ENCODE data around the gene SMYD3. TPM values are rescaled to one million over a fixed set of nuclear protein-coding genes. Genes with fewer than 3 reads are reported as not detected.
"Not testable (repeated sequence)": the region's sequence is repeated elsewhere in the genome, so short reads cannot be mapped to it uniquely, and the experiment has no call there.

SMYD3 gene
- total RNA-seq, 1 donor, result 45.5 TPM

DNA sequence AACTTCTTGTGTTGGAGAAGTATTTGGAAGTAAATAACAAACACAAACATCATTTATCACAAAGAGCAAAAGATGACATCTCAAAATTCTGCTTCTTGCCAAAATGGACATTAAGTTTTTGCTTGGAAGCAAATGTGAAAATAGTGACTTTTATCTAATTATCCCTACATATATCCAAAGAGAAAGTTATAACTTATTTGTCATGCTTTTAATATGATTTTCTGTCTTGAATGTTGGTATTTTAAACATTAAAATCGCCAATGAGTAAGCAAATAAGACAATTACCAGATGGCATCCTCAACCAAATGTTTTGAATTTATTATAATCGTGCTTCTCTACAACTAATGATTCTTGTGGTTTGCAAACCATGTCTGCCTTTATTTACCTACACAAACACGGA lies 758.0 kb downstream of the SMYD3 start:
- TF ChIP-seq, protein P1, sequence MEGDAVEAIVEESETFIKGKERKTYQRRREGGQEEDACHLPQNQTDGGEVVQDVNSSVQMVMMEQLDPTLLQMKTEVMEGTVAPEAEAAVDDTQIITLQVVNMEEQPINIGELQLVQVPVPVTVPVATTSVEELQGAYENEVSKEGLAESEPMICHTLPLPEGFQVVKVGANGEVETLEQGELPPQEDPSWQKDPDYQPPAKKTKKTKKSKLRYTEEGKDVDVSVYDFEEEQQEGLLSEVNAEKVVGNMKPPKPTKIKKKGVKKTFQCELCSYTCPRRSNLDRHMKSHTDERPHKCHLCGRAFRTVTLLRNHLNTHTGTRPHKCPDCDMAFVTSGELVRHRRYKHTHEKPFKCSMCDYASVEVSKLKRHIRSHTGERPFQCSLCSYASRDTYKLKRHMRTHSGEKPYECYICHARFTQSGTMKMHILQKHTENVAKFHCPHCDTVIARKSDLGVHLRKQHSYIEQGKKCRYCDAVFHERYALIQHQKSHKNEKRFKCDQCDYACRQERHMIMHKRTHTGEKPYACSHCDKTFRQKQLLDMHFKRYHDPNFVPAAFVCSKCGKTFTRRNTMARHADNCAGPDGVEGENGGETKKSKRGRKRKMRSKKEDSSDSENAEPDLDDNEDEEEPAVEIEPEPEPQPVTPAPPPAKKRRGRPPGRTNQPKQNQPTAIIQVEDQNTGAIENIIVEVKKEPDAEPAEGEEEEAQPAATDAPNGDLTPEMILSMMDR (IDR thresholded peaks at IDR 0.05; ENCODE audit: insufficient read depth, low read length), result no peak
- no peak for DNase-seq (ENCODE audit: low read depth)
- no peak overlapping the region for H3K4me3 ChIP-seq (ENCODE audit: low read depth, low read length)

DNA sequence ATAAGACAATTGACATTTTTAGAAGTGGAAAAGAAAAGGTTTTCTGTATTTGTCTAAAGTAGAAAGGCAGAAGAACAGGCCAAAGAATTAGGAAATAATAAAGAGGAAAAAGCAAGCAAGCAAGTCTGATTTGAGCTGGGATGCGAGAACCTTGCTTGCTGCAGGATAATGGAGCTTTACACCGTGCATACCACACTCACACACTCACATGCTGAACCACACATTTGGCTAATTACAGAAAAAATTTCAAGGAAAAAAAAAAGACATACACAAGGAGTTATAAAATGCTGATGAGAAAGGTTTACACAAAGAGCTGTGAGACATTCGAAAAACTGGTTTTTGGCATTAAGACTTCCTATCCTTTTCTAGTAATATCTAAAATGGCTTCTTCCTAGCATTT lies 758.4 kb downstream of the SMYD3 start:
- TF ChIP-seq, protein P1 (IDR thresholded peaks at IDR 0.05; ENCODE audit: insufficient read depth, low read length), result no peak
- no peak overlapping the region for H3K4me3 ChIP-seq (ENCODE audit: low read depth, low read length)
- DNase-seq (ENCODE audit: low read depth), result no peak

DNA sequence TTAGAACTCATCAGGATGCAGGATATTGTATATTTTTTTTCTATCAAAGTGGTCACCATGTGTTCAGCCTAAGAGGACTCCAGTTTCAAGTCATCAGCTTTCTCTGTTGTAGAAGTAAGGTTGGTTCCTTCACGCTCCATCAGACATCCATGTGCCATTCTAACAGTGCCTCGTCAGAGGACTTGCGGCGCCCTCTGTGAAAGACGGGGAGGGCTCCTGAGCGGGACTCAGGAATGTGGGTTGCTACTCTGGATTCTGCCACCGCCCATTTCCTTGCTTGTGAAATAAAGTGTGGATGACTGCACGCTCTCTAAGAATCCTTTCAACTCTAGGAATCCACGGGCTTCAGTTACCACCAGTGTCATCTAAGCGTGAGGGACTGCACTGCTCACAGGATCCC lies 758.8 kb downstream of the SMYD3 start:
- TF ChIP-seq, protein P1 (IDR thresholded peaks at IDR 0.05; ENCODE audit: insufficient read depth, low read length), result no peak
- no peak overlapping the region for H3K4me3 ChIP-seq (ENCODE audit: low read depth, low read length)
- no peak for DNase-seq (ENCODE audit: low read depth)

DNA sequence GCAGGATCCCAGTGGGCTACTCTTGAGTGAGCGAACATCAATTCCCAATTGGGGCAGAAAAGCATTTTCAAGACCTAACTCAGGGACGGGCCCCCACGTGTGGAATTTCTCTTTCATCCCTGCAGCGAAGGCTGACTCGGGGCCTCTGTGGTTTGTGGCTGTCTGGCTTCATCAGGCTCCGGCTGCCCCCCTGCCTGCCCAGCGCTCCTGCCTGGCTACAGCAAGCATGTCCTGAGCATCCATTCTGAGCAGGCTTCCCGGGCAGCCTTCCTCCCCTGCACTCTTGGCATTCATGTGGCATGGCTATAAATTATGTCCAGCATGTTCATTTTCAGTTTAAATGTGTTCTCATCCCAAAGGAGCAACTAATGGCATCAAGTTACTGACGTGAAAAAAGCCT lies 764.2 kb downstream of the SMYD3 start:
- DNase-seq (ENCODE audit: low read depth), result peak; percentile 15
- TF ChIP-seq, protein P1 (IDR thresholded peaks at IDR 0.05; ENCODE audit: insufficient read depth, low read length), result no peak
- no peak overlapping the region for H3K4me3 ChIP-seq (ENCODE audit: low read depth, low read length)

DNA sequence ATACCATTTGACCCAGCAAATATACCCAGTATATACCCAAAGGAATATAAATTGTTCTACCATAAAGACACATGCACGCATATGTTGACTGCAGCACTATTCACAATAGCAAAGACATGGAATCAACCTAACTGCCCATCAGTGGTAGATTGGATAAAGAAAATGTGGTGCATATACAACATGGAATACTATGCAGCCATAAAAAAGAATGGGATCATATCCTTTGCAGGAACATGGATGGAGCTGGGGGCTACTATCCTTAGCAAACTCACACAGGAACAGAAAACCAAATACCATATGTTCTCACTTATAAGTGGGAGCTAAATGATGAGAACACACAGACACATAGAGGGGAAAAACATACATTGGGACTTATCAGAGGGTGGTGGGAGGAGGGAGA lies 766.7 kb downstream of the SMYD3 start:
- not testable (repeated sequence) for H3K4me3 ChIP-seq (ENCODE audit: low read depth, low read length); DNase-seq (ENCODE audit: low read depth)

DNA sequence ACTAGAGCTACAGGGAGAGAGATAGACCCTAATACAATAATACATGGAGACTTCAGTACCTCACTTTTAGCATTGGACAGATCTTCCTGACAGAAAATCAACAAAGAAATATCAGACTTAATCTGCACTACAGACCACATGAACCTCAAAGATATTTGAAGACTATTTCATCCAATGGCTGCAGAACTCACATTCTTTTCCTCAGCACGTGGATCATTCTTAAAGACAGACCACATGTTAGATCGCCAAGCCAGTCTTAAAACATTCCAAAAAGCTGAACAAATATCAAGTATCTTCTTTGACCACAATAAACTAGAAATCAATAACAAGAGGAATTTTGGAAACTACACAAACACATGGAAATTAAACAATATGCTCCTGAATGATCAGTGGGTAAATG lies 776.3 kb downstream of the SMYD3 start:
- TF ChIP-seq, protein P1 (IDR thresholded peaks at IDR 0.05; ENCODE audit: insufficient read depth, low read length), result no peak
- no peak overlapping the region for H3K4me3 ChIP-seq (ENCODE audit: low read depth, low read length)
- no peak for DNase-seq (ENCODE audit: low read depth)

DNA sequence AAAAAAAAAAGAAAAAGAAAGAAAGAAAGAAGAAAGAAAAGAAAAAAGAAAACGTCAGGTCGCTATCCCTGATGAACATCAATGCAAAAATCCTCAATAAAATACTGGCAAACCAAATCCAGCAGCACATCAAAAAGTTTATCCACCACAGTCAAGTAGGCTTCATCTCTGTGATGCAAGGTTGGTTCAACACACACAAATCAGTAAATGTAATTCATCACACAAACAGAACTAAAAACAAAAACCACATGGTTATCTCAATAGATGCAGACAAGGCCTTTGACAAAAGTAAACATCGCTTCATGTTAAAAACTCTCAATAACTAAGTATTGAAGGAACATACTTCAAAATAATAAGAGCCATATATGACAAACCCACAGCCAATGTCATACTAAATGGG lies 779.0 kb downstream of the SMYD3 start:
- not testable (repeated sequence) for H3K4me3 ChIP-seq (ENCODE audit: low read depth, low read length); DNase-seq (ENCODE audit: low read depth)

DNA sequence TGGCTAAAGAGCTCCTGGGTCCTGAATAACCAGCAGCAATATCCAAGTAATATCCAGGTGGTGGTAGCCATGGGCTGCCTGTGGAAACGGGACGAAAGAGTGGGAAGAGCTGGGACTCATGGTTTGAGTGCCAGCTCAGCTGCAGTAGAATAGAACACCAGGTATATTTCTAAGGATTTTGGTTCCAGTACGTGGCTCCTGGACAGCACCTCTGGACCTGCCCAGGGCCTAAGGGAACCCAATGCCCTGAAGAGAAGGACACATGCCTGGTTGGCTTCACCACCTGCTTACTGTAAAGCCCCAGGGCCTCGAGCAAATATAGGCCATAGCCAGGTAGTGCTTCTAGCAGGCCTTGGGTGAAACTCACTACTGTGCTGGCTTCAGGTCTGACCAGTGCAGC lies 785.6 kb downstream of the SMYD3 start:
- no peak for DNase-seq (ENCODE audit: low read depth)
- TF ChIP-seq, protein P1 (IDR thresholded peaks at IDR 0.05; ENCODE audit: insufficient read depth, low read length), result no peak
- no peak overlapping the region for H3K4me3 ChIP-seq (ENCODE audit: low read depth, low read length)

All from fibroblast of the aortic adventitia (primary cell).